ENCODE data around the gene PHACTR3.
A peak's percentile ranks its signal among the peaks of the same experiment; 100 is the strongest.

Gene PHACTR3

DNA sequence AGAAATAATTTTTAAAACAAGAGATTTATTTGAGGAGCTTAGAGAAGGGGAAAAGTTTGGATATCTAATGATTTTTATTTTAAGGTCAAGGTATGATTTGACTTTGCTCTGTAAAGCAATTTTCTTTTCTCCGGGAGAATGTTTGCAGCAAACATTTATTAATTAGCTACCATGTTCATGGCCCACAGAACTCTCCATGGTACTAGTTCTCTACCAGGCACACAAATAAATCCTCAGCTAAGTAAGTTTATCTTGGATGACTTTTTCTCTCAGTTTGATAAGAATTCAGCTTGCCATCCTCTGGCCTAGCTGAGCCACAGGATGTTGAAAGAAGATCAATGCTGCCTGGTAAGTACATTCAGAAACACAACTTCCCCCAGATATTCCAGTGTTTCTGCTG, 94.3 kb downstream of the PHACTR3 start:
- TF ChIP-seq, protein P1, sequence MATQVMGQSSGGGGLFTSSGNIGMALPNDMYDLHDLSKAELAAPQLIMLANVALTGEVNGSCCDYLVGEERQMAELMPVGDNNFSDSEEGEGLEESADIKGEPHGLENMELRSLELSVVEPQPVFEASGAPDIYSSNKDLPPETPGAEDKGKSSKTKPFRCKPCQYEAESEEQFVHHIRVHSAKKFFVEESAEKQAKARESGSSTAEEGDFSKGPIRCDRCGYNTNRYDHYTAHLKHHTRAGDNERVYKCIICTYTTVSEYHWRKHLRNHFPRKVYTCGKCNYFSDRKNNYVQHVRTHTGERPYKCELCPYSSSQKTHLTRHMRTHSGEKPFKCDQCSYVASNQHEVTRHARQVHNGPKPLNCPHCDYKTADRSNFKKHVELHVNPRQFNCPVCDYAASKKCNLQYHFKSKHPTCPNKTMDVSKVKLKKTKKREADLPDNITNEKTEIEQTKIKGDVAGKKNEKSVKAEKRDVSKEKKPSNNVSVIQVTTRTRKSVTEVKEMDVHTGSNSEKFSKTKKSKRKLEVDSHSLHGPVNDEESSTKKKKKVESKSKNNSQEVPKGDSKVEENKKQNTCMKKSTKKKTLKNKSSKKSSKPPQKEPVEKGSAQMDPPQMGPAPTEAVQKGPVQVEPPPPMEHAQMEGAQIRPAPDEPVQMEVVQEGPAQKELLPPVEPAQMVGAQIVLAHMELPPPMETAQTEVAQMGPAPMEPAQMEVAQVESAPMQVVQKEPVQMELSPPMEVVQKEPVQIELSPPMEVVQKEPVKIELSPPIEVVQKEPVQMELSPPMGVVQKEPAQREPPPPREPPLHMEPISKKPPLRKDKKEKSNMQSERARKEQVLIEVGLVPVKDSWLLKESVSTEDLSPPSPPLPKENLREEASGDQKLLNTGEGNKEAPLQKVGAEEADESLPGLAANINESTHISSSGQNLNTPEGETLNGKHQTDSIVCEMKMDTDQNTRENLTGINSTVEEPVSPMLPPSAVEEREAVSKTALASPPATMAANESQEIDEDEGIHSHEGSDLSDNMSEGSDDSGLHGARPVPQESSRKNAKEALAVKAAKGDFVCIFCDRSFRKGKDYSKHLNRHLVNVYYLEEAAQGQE (IDR thresholded peaks at IDR 0.05; ENCODE audit: low read depth): peak; percentile 66
- no peak for TF ChIP-seq TCF12 (IDR thresholded peaks at IDR 0.05; ENCODE audit: low read depth)

DNA sequence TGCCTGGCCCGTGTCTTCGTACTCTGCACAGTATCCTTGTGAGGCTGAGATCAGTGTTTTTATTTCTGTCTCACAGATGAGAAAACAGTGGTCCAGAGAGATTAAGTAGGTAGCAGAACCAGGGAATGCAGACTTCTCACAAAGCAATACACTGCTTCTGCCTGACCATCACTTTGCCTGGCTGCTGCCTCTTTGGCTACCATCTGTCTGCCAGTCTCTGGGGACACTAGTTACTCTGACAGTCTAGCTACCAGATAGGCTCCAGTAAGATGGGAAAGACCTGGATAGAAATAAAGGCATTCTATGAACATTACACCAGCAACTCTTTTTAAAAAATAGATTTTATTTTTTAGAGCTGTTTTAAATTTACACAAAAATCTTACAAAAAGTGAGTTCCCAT, 96.9 kb downstream of the PHACTR3 start:
- TF ChIP-seq, protein P2, sequence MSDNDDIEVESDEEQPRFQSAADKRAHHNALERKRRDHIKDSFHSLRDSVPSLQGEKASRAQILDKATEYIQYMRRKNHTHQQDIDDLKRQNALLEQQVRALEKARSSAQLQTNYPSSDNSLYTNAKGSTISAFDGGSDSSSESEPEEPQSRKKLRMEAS (IDR thresholded peaks at IDR 0.05): no peak
- no peak for TF ChIP-seq TCF12 (IDR thresholded peaks at IDR 0.05; ENCODE audit: low read depth)
- TF ChIP-seq EP300 (IDR thresholded peaks at IDR 0.05; ENCODE audit: borderline replicate concordance): no peak
- TF ChIP-seq CREB1 (IDR thresholded peaks at IDR 0.05; ENCODE audit: low read depth): no peak
- TF ChIP-seq CEBPB (IDR thresholded peaks at IDR 0.05): no peak
- no peak for TF ChIP-seq ZBTB7A (IDR thresholded peaks at IDR 0.05; ENCODE audit: low read depth)
- TF ChIP-seq YY1 (IDR thresholded peaks at IDR 0.05; ENCODE audit: low read depth): no peak
- no peak for TF ChIP-seq TEAD4 (IDR thresholded peaks at IDR 0.05)
- no peak for TF ChIP-seq NFIC (IDR thresholded peaks at IDR 0.05)
- no peak for TF ChIP-seq FOXM1 (IDR thresholded peaks at IDR 0.05; ENCODE audit: borderline replicate concordance, low read depth)
- TF ChIP-seq EGR1 (IDR thresholded peaks at IDR 0.05): no peak
- TF ChIP-seq TAF1 (IDR thresholded peaks at IDR 0.05; ENCODE audit: low read depth): no peak
- TF ChIP-seq, protein P3, sequence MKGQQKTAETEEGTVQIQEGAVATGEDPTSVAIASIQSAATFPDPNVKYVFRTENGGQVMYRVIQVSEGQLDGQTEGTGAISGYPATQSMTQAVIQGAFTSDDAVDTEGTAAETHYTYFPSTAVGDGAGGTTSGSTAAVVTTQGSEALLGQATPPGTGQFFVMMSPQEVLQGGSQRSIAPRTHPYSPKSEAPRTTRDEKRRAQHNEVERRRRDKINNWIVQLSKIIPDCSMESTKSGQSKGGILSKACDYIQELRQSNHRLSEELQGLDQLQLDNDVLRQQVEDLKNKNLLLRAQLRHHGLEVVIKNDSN (IDR thresholded peaks at IDR 0.05): no peak

DNA sequence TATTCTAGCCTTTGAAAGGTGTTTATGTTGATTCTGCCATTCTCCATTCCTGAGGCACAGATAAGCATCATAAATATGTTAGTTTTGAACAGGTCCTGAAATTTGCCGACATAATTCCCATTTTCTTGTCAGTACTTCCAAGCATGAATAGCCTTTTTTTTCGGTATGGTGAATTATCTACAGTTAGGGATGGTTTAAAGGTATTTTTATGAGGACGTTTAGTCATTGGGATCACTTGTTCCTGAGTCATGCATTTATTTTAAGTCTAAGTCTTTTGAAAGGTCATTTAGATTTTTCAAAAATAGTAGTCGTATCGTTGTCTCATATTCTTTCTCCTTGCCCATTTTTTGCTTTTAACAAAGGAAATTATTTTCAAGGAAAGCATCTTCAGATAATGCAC, 98.7 kb downstream of the PHACTR3 start:
- TF ChIP-seq, protein P2 (IDR thresholded peaks at IDR 0.05): no peak
- no peak for TF ChIP-seq YY1 (IDR thresholded peaks at IDR 0.05; ENCODE audit: low read depth)
- TF ChIP-seq CEBPB (IDR thresholded peaks at IDR 0.05): no peak
- TF ChIP-seq EP300 (IDR thresholded peaks at IDR 0.05; ENCODE audit: borderline replicate concordance): no peak
- TF ChIP-seq RAD21 (IDR thresholded peaks at IDR 0.05; ENCODE audit: low read depth): no peak
- no peak for TF ChIP-seq NFIC (IDR thresholded peaks at IDR 0.05)
- no peak for TF ChIP-seq TAF1 (IDR thresholded peaks at IDR 0.05; ENCODE audit: low read depth)
- no peak for TF ChIP-seq ZBTB7A (IDR thresholded peaks at IDR 0.05; ENCODE audit: low read depth)
- no peak for TF ChIP-seq FOXM1 (IDR thresholded peaks at IDR 0.05; ENCODE audit: borderline replicate concordance, low read depth)
- no peak for TF ChIP-seq CREB1 (IDR thresholded peaks at IDR 0.05; ENCODE audit: low read depth)
- TF ChIP-seq, protein P1 (IDR thresholded peaks at IDR 0.05; ENCODE audit: low read depth): no peak
- TF ChIP-seq, protein P3 (IDR thresholded peaks at IDR 0.05): no peak
- TF ChIP-seq TCF12 (IDR thresholded peaks at IDR 0.05; ENCODE audit: low read depth): no peak

DNA sequence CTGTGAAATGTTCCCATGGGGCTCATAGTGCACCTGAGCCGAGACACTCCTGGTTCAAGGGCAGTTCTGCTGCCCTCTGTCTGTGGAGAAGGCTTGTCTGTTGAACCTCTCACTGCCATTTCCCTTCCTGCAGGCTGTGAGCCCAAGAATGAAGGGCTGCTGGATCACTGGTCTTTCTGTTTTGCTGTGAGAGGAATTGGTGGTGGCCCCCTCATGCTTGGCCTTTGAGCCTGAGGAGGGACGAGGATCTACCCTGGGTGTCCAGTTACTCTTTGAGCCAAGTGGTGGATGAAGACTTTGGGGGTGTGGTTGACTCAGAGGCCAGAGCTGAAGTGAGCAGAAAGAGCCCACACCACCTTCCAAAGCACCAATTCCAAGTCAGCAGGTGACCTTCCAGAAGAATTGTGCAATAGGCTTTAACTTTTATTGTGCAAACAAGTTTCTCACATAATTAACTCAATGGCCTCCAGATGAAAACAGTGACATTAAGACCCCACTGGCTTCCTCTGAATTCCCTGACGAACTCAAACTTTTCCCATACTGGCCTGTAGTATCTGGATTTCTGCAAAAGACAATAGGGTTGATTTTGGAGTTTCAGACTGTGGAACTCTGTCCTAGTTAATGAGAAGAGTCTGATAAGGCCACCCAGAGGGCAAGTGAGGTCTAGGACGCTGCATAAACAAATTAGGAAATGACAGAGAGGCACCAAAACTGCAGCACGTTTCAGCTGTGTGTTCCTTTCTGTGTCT, 101.5 kb downstream of the PHACTR3 start:
- TF ChIP-seq FOXM1 (IDR thresholded peaks at IDR 0.05; ENCODE audit: borderline replicate concordance, low read depth) (no peak), TCF12 (IDR thresholded peaks at IDR 0.05; ENCODE audit: low read depth) (no peak), CREB1 (IDR thresholded peaks at IDR 0.05; ENCODE audit: low read depth) (no peak), YY1 (IDR thresholded peaks at IDR 0.05; ENCODE audit: low read depth) (no peak), RAD21 (IDR thresholded peaks at IDR 0.05; ENCODE audit: low read depth) (no peak), CEBPB (IDR thresholded peaks at IDR 0.05) (no peak), NFIC (IDR thresholded peaks at IDR 0.05) (no peak), TEAD4 (IDR thresholded peaks at IDR 0.05) (no peak), EGR1 (IDR thresholded peaks at IDR 0.05) (no peak), EP300 (IDR thresholded peaks at IDR 0.05; ENCODE audit: borderline replicate concordance) (no peak), TAF1 (IDR thresholded peaks at IDR 0.05; ENCODE audit: low read depth) (no peak), ZBTB7A (IDR thresholded peaks at IDR 0.05; ENCODE audit: low read depth) (no peak)
- TF ChIP-seq, protein P2 (IDR thresholded peaks at IDR 0.05): no peak
- TF ChIP-seq, protein P3 (IDR thresholded peaks at IDR 0.05): no peak
- TF ChIP-seq, protein P1 (IDR thresholded peaks at IDR 0.05; ENCODE audit: low read depth): no peak

Measured in Ishikawa (cell line).